PC-3 (cell line): ENCODE data around the gene CD180.

Source experiments
- CTCF ChIP-seq: fragments of 300-600 bp; sonication (generic); conservative IDR thresholded peaks from 2 replicates; pipeline ENCODE4 v1.5.1; 2017; ENCODE audit warnings: antibody characterized with exemption, low read depth, mild to moderate bottlenecking, low read length
- EZH2phosphoT487 ChIP-seq: fragments of 300-600 bp; sonication (generic); IDR thresholded peaks from 2 replicates; pipeline ENCODE4 v1.6.1; 2018; ENCODE audit warnings: mild to moderate bottlenecking, antibody characterized with exemption, low read length, borderline replicate concordance

GRCh38 chr5:67238191-67238590 is 41.6 kb upstream of the CD180 start:
- TF ChIP-seq EZH2phosphoT487 (no peak), CTCF (no peak)
